Measurements from ENCODE around the gene SORCS3.

GRCh38 chr10:104931612-104932134, 290.6 kb downstream of the SORCS3 start:
- no peak for TF ChIP-seq CTCF (IDR thresholded peaks at IDR 0.05)
- TF ChIP-seq POLR2A (IDR thresholded peaks at IDR 0.05) = no peak
